Upper lobe of right lung (tissue), 1 donor: ENCODE data around the gene MAPKAPK2. TPM values are rescaled to one million over a fixed set of nuclear protein-coding genes. Genes with fewer than 3 reads are reported as not detected.

Source experiments
- ATAC-seq: fragments of 200-7000 bp; cut with Tn5 transposase; one replicate; pipeline ENCODE4 v1.9.1; 2020; ENCODE audit warnings: mild to moderate bottlenecking, moderate library complexity
- DNase-seq: peaks from one replicate; pipeline ENCODE4 v3.0.0-alpha.2; 2020
- H3K27ac ChIP-seq: fragments of 200-600 bp; one replicate; pipeline ENCODE4 v1.8.0; 2022
- H3K27me3 ChIP-seq: fragments of 200-600 bp; one replicate; pipeline ENCODE4 v1.8.0; 2022; ENCODE audit warnings: mild to moderate bottlenecking
- H3K36me3 ChIP-seq: fragments of 200-600 bp; one replicate; pipeline ENCODE4 v1.8.0; 2022
- H3K4me1 ChIP-seq: fragments of 200-600 bp; one replicate; pipeline ENCODE4 v1.8.0; 2022
- H3K4me3 ChIP-seq: fragments of 200-600 bp; one replicate; pipeline ENCODE4 v1.8.0; 2022; ENCODE audit warnings: mild to moderate bottlenecking
- H3K9me3 ChIP-seq: fragments of 200-600 bp; one replicate; pipeline ENCODE4 v1.8.0; 2022
- CTCF ChIP-seq: fragments of 200-600 bp; IDR thresholded peaks from one replicate; pipeline ENCODE4 v1.8.0; 2022; ENCODE audit warnings: antibody characterized with exemption
- intact Hi-C: fragments of 100-400 bp; cut with DNase I; formaldehyde crosslinking; loops from one replicate; pipeline ENCODE4 v1.11.0; 2022
- total RNA-seq: library from RNA; stranded (reverse); fragmentation: NEBNext Ultra II Directional; extraction: Animal tissue kit (Norgen Biotek cat#: 25700); gene quantifications from one replicate; pipeline ENCODE4 v1.2.1, GENCODE V29; 2021
- donor health status: DM: no; HTN: yes; CAD: no; lungs with severe emphysema.

The MAPKAPK2 gene
- total RNA-seq, 1 donor from 2014 or later: 92.3 TPM

GRCh38 chr1:206651958-206652890 lies 32.5 kb upstream of the MAPKAPK2 start:
- no peaks in the 10 kb centered on the region for H3K27me3 ChIP-seq
- H3K4me3 ChIP-seq: no peak overlapping the region
- no peak overlapping the region for H3K27ac ChIP-seq
- no peaks in the 10 kb centered on the region for H3K9me3 ChIP-seq
- intact Hi-C loops: no loop called here
- DNase-seq: no peak
- peaks cover 9% of the 10 kb centered on the region for H3K36me3 ChIP-seq
- TF ChIP-seq CTCF: no peak
- H3K4me1 ChIP-seq: no peaks in the 10 kb centered on the region
- peak; percentile 39 for ATAC-seq

- Histone ChIP-seq H3K9me3 (no peaks in the 10 kb centered on the region), H3K4me1 (peaks cover 5% of the 10 kb centered on the region), H3K27me3 (no peaks in the 10 kb centered on the region), H3K27ac (no peak overlapping the region), H3K4me3 (no peak overlapping the region), H3K36me3 (no peaks in the 10 kb centered on the region)
- intact Hi-C loops: no loop called here
- ATAC-seq (no peak), DNase-seq (no peak)
- no peak for TF ChIP-seq CTCF
These were observed 30.8 kb upstream of the MAPKAPK2 start for GRCh38 chr1:206653715-206654459.

- ATAC-seq (no peak), DNase-seq (no peak)
- Histone ChIP-seq H3K27me3 (no peaks in the 10 kb centered on the region), H3K36me3 (no peaks in the 10 kb centered on the region), H3K27ac (no peak overlapping the region), H3K4me3 (no peak overlapping the region), H3K9me3 (no peaks in the 10 kb centered on the region), H3K4me1 (peaks cover 5% of the 10 kb centered on the region)
- TF ChIP-seq CTCF: no peak
- intact Hi-C loops: no loop called here
These were observed 29.9 kb upstream of the MAPKAPK2 start for GRCh38 chr1:206654828-206655227.

GRCh38 chr1:206655471-206655882 lies 29.2 kb upstream of the MAPKAPK2 start:
- H3K9me3 ChIP-seq: no peaks in the 10 kb centered on the region
- no peak overlapping the region for H3K4me3 ChIP-seq
- TF ChIP-seq CTCF: no peak
- H3K4me1 ChIP-seq: peaks cover 5% of the 10 kb centered on the region
- no peak for ATAC-seq
- H3K27ac ChIP-seq: no peak overlapping the region
- H3K36me3 ChIP-seq: no peaks in the 10 kb centered on the region
- no peaks in the 10 kb centered on the region for H3K27me3 ChIP-seq
- DNase-seq: no peak
- intact Hi-C loops: no loop called here

GRCh38 chr1:206656936-206657335 lies 27.8 kb upstream of the MAPKAPK2 start:
- no peak for TF ChIP-seq CTCF
- H3K4me1 ChIP-seq: peaks cover 5% of the 10 kb centered on the region
- no peaks in the 10 kb centered on the region for H3K9me3 ChIP-seq
- ATAC-seq: no peak
- H3K4me3 ChIP-seq: no peak overlapping the region
- H3K36me3 ChIP-seq: no peaks in the 10 kb centered on the region
- DNase-seq: no peak
- H3K27me3 ChIP-seq: no peaks in the 10 kb centered on the region
- H3K27ac ChIP-seq: no peak overlapping the region
- intact Hi-C loops: no loop called here
